ENCODE results near the gene GREB1L. TPM values are rescaled to one million over a fixed set of nuclear protein-coding genes. Genes with fewer than 3 reads are reported as not detected.
"Not testable (repeated sequence)": the region's sequence is repeated elsewhere in the genome, so short reads cannot be mapped to it uniquely, and the experiment has no call there.

The GREB1L gene
- total and polyA plus RNA-seq, 2 donors (not counting 1 experiment from before 2014, with no cell fraction given): not detected

DNA sequence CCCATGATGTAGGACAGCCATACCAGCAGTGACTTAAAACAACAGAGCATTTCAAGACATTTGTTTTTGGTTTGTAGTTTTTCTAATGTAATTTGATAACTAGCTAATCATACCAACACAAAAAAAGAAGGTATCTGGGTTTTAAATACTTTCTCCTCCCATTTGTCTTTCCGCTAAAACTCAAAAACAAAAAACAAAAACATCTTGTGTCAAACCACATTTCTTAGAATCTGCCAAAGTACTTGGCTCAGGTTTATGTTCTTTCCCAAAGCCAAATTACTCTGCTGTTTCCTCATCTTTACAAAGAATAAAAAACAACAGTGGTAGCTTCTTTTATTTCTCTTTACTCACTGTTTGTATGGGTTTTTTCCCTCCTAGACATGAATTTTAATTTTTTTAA is 71.5 kb downstream of the GREB1L start:
- no peaks in the 10 kb centered on the region for H3K4me1 ChIP-seq (ENCODE audit: control insufficient read depth in 2 of 2, insufficient read depth in 2 of 2, low read length in 2 of 2)
- H3K27me3 ChIP-seq (replicated peaks in 1 of 4; ENCODE audit: control extremely low read depth in 1 of 4, control insufficient read depth in 3 of 4, insufficient read depth in 4 of 4, low read length in 3 of 4): no peaks in the 10 kb centered on the region
- Mint-ChIP-seq H3K4me1 (no peaks in the 10 kb centered on the region), H3K4me3 (no peak overlapping the region), H3K27ac (no peak overlapping the region), H3K9me3 (ENCODE audit: insufficient read depth) (no peaks in the 10 kb centered on the region), H3K27me3 (no peaks in the 10 kb centered on the region)
- H3K4me3 ChIP-seq (ENCODE audit: control extremely low read depth in 1 of 5, extremely low read depth in 1 of 5, insufficient read depth in 1 of 5, low read depth in 2 of 5, low read length in 4 of 5): no peak overlapping the region
- no peak overlapping the region for H3K9ac ChIP-seq (ENCODE audit: low read length)
- intact Hi-C loops (cut with micrococcal nuclease): no loop called here
- no peaks in the 10 kb centered on the region for H3K36me3 ChIP-seq (replicated peaks in 1 of 2; ENCODE audit: control extremely low read depth in 1 of 2, control insufficient read depth in 1 of 2, extremely low read depth in 1 of 2, insufficient read depth in 2 of 2, low read length in 1 of 2)
- no peak for DNase-seq
- WGBS (ENCODE audit: insufficient coverage): no CpG with 5 or more reads among the region's 1 CpG
- H3K79me2 ChIP-seq (ENCODE audit: control insufficient read depth, insufficient read depth, low read length): no peaks in the 10 kb centered on the region
- no peaks in the 10 kb centered on the region for H3K9me3 ChIP-seq (ENCODE audit: control extremely low read depth in 1 of 3, control insufficient read depth in 2 of 3, insufficient read depth in 1 of 3, low read length in 2 of 3)
- POLR2A ChIA-PET: no interaction called here
- TF ChIP-seq, protein P1, sequence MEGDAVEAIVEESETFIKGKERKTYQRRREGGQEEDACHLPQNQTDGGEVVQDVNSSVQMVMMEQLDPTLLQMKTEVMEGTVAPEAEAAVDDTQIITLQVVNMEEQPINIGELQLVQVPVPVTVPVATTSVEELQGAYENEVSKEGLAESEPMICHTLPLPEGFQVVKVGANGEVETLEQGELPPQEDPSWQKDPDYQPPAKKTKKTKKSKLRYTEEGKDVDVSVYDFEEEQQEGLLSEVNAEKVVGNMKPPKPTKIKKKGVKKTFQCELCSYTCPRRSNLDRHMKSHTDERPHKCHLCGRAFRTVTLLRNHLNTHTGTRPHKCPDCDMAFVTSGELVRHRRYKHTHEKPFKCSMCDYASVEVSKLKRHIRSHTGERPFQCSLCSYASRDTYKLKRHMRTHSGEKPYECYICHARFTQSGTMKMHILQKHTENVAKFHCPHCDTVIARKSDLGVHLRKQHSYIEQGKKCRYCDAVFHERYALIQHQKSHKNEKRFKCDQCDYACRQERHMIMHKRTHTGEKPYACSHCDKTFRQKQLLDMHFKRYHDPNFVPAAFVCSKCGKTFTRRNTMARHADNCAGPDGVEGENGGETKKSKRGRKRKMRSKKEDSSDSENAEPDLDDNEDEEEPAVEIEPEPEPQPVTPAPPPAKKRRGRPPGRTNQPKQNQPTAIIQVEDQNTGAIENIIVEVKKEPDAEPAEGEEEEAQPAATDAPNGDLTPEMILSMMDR (IDR thresholded peaks at IDR 0.05): no peak
- TF ChIP-seq EZH2 (IDR thresholded peaks at IDR 0.05; ENCODE audit: borderline replicate concordance, insufficient read depth, low read depth, low read length, poor library complexity, severe bottlenecking): no peak
- H4K20me1 ChIP-seq (ENCODE audit: control insufficient read depth, insufficient read depth, low read length, poor library complexity, severe bottlenecking): no peaks in the 10 kb centered on the region
- no peak for ATAC-seq (ENCODE audit: low read depth)
- no peak overlapping the region for H2AFZ ChIP-seq (ENCODE audit: insufficient read depth, low read depth, low read length, poor library complexity, severe bottlenecking)
- no peak overlapping the region for H3K4me2 ChIP-seq (replicated peaks; ENCODE audit: low read depth, low read length, poor library complexity, severe bottlenecking)
- CTCF ChIA-PET: no interaction called here
- H3K27ac ChIP-seq (ENCODE audit: low read length in 2 of 2): no peak overlapping the region

DNA sequence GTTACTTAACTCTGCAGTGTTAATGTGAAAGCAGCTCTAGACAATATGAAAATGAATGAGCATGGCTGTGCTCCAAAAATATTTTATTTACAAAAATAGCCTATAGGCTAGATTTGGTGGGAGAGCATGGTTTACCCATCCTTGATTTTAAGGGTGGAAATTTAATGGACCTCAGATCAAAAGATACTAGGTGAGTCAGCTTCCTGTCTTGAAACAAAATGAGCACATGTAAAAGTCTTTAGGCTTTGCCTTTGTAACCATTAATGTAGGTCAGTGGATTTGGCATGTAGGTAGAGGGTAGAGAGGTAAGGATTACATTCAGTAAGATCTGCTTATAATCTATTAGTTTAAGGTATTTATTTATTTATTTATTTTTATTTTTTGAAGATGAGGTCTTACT is 72.7 kb downstream of the GREB1L start:
- Histone ChIP-seq H3K4me3 (ENCODE audit: control extremely low read depth in 1 of 5, extremely low read depth in 1 of 5, insufficient read depth in 1 of 5, low read depth in 2 of 5, low read length in 4 of 5) (no peak overlapping the region), H3K9me3 (ENCODE audit: control extremely low read depth in 1 of 3, control insufficient read depth in 2 of 3, insufficient read depth in 1 of 3, low read length in 2 of 3) (no peaks in the 10 kb centered on the region), H3K4me2 (replicated peaks; ENCODE audit: low read depth, low read length, poor library complexity, severe bottlenecking) (no peak overlapping the region), H3K27ac (ENCODE audit: low read length in 2 of 2) (no peak overlapping the region), H3K4me1 (ENCODE audit: control insufficient read depth in 2 of 2, insufficient read depth in 2 of 2, low read length in 2 of 2) (no peaks in the 10 kb centered on the region), H3K36me3 (replicated peaks in 1 of 2; ENCODE audit: control extremely low read depth in 1 of 2, control insufficient read depth in 1 of 2, extremely low read depth in 1 of 2, insufficient read depth in 2 of 2, low read length in 1 of 2) (no peaks in the 10 kb centered on the region), H2AFZ (ENCODE audit: insufficient read depth, low read depth, low read length, poor library complexity, severe bottlenecking) (no peak overlapping the region), H3K27me3 (replicated peaks in 1 of 4; ENCODE audit: control extremely low read depth in 1 of 4, control insufficient read depth in 3 of 4, insufficient read depth in 4 of 4, low read length in 3 of 4) (no peaks in the 10 kb centered on the region), H3K79me2 (ENCODE audit: control insufficient read depth, insufficient read depth, low read length) (no peaks in the 10 kb centered on the region), H3K9ac (ENCODE audit: low read length) (no peak overlapping the region), H4K20me1 (ENCODE audit: control insufficient read depth, insufficient read depth, low read length, poor library complexity, severe bottlenecking) (no peaks in the 10 kb centered on the region)
- no peak for TF ChIP-seq EZH2 (IDR thresholded peaks at IDR 0.05; ENCODE audit: borderline replicate concordance, insufficient read depth, low read depth, low read length, poor library complexity, severe bottlenecking)
- TF ChIP-seq, protein P1 (IDR thresholded peaks at IDR 0.05): no peak
- DNase-seq (no peak), ATAC-seq (ENCODE audit: low read depth) (no peak)
- POLR2A ChIA-PET: no interaction called here
- CTCF ChIA-PET: no interaction called here
- Mint-ChIP-seq H3K4me3 (no peak overlapping the region), H3K4me1 (no peaks in the 10 kb centered on the region), H3K9me3 (ENCODE audit: insufficient read depth) (no peaks in the 10 kb centered on the region), H3K27me3 (peaks cover 3% of the 10 kb centered on the region), H3K27ac (no peak overlapping the region)
- intact Hi-C loops (cut with micrococcal nuclease): no loop called here

GRCh38 chr18:21315126-21315525 is 73.1 kb downstream of the GREB1L start:
- POLR2A ChIA-PET; H3K36me3 ChIP-seq (replicated peaks in 1 of 2; ENCODE audit: control extremely low read depth in 1 of 2, control insufficient read depth in 1 of 2, extremely low read depth in 1 of 2, insufficient read depth in 2 of 2, low read length in 1 of 2); H3K9me3 ChIP-seq (ENCODE audit: control extremely low read depth in 1 of 3, control insufficient read depth in 2 of 3, insufficient read depth in 1 of 3, low read length in 2 of 3); H3K4me3 ChIP-seq (ENCODE audit: control extremely low read depth in 1 of 5, extremely low read depth in 1 of 5, insufficient read depth in 1 of 5, low read depth in 2 of 5, low read length in 4 of 5); intact Hi-C loops (cut with micrococcal nuclease); H3K4me1 ChIP-seq (ENCODE audit: control insufficient read depth in 2 of 2, insufficient read depth in 2 of 2, low read length in 2 of 2); H3K27ac Mint-ChIP-seq; H3K4me2 ChIP-seq (replicated peaks; ENCODE audit: low read depth, low read length, poor library complexity, severe bottlenecking); H3K9ac ChIP-seq (ENCODE audit: low read length); H3K4me3 Mint-ChIP-seq; H3K27me3 ChIP-seq (replicated peaks in 1 of 4; ENCODE audit: control extremely low read depth in 1 of 4, control insufficient read depth in 3 of 4, insufficient read depth in 4 of 4, low read length in 3 of 4); H3K4me1 Mint-ChIP-seq; H2AFZ ChIP-seq (ENCODE audit: insufficient read depth, low read depth, low read length, poor library complexity, severe bottlenecking); DNase-seq; H3K27ac ChIP-seq (ENCODE audit: low read length in 2 of 2); CTCF ChIA-PET; ATAC-seq (ENCODE audit: low read depth); H4K20me1 ChIP-seq (ENCODE audit: control insufficient read depth, insufficient read depth, low read length, poor library complexity, severe bottlenecking); H3K27me3 Mint-ChIP-seq; H3K9me3 Mint-ChIP-seq (ENCODE audit: insufficient read depth); H3K79me2 ChIP-seq (ENCODE audit: control insufficient read depth, insufficient read depth, low read length): not testable (repeated sequence)
- 91% methylated on average over 4 of the region's 5 CpGs for WGBS (ENCODE audit: insufficient coverage)

Measured in B cell (primary cell).